Measurements from ENCODE around the gene DLL1.
A peak's percentile ranks its signal among the peaks of the same experiment; 100 is the strongest.

Gene DLL1

GRCh38 chr6:170293341-170294231 is 2.7 kb upstream of the DLL1 start:
- no peak for TF ChIP-seq CTCF (IDR thresholded peaks at IDR 0.05; ENCODE audit: low read depth, low read length, missing control alignments)
- H3K4me3 ChIP-seq (ENCODE audit: low read depth, low read length): no peak overlapping the region
- in situ Hi-C loops (cut with HindIII; ENCODE audit: low pct_ligation_motif_present, low sequenced_read_pairs): no loop called here
- no peak for DNase-seq
- H3K36me3 ChIP-seq (replicated peaks): no peaks in the 10 kb centered on the region
- no peak overlapping the region for H3K27ac ChIP-seq
- H3K27me3 ChIP-seq (replicated peaks): peaks cover 83% of the 10 kb centered on the region

GRCh38 chr6:170292407-170293158 is 1.7 kb upstream of the DLL1 start:
- in situ Hi-C loops (cut with HindIII; ENCODE audit: low pct_ligation_motif_present, low sequenced_read_pairs): no loop called here
- DNase-seq: no peak
- Histone ChIP-seq H3K36me3 (replicated peaks) (no peaks in the 10 kb centered on the region), H3K27ac (no peak overlapping the region), H3K27me3 (replicated peaks) (peaks cover 82% of the 10 kb centered on the region), H3K4me3 (ENCODE audit: low read depth, low read length) (no peak overlapping the region)
- no peak for TF ChIP-seq CTCF (IDR thresholded peaks at IDR 0.05; ENCODE audit: low read depth, low read length, missing control alignments)

- no peak overlapping the region for H3K4me3 ChIP-seq (ENCODE audit: low read depth, low read length)
- in situ Hi-C loops (cut with HindIII; ENCODE audit: low pct_ligation_motif_present, low sequenced_read_pairs): no loop called here
- no peak for DNase-seq
- peaks cover 79% of the 10 kb centered on the region for H3K27me3 ChIP-seq (replicated peaks)
- no peaks in the 10 kb centered on the region for H3K36me3 ChIP-seq (replicated peaks)
- no peak overlapping the region for H3K27ac ChIP-seq
- TF ChIP-seq CTCF (IDR thresholded peaks at IDR 0.05; ENCODE audit: low read depth, low read length, missing control alignments): no peak
These were observed 1.2 kb upstream of the DLL1 start for GRCh38 chr6:170292111-170292406.

DNA sequence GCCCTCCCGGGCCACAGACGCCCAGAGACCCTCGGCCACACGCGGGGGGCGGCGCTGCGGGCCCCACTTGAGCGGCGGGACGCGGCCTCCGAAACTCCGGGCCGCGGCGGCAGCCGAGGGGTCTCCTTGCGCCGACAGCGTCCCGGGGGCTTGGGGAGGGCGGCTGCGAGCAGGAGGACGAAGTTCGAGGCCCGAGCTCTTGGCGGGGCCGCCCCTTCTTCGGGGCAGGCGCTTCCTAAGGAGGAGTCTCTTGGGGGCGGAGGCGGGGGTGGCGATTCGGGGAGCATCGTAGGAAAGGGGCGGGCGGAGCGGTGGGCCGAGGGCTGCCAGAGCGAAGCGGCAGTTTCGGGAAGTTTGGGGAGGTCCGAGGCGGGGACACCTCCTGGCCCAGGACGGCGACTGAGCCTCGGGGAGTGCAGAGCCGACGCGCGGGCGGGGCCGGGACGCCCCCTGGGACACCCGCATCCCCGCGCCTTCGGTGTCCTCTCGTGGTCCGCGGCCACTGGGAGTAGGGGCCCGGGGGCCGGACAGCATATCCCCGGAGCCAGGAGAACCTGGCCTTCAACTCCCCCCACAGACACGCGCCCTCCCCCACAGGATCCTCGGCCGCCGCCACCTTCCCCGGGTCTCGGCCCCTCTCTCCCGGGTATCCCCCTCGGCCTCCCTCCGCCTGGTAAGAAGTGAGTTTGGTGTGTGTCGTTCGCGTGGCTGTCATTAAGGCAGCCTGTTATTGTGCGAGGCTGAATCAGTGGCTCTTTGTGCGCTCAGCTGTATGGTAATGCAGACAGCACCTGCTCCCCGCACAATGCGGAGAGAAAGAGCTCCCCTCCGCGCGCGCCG is 613 bp upstream of the DLL1 start:
- Histone ChIP-seq H3K27ac (no peak overlapping the region), H3K27me3 (replicated peaks) (peaks cover 76% of the 10 kb centered on the region), H3K4me3 (ENCODE audit: low read depth, low read length) (peak overlapping the region; percentile 29), H3K36me3 (replicated peaks) (no peaks in the 10 kb centered on the region)
- TF ChIP-seq CTCF (IDR thresholded peaks at IDR 0.05; ENCODE audit: low read depth, low read length, missing control alignments): no peak
- no peak for DNase-seq
- in situ Hi-C loops (cut with HindIII; ENCODE audit: low pct_ligation_motif_present, low sequenced_read_pairs): no loop called here

- Histone ChIP-seq H3K36me3 (replicated peaks) (no peaks in the 10 kb centered on the region), H3K27me3 (replicated peaks) (peaks cover 60% of the 10 kb centered on the region), H3K27ac (no peak overlapping the region), H3K4me3 (ENCODE audit: low read depth, low read length) (peak overlapping the region; percentile 58)
- in situ Hi-C loops (cut with HindIII; ENCODE audit: low pct_ligation_motif_present, low sequenced_read_pairs): no loop called here
- no peak for DNase-seq
- no peak for TF ChIP-seq CTCF (IDR thresholded peaks at IDR 0.05; ENCODE audit: low read depth, low read length, missing control alignments)
These were observed 955 bp downstream of the DLL1 start for GRCh38 chr6:170289951-170290295.

Data from brain microvascular endothelial cell (primary cell).